Superior temporal gyrus (tissue), 1 donor: Measurements from ENCODE around the gene IQGAP1.

Source experiments
- DNase-seq: peaks from one replicate; pipeline ENCODE4 v3.0.0-alpha.2; 2016; ENCODE audit errors: extremely low spot score

Gene IQGAP1

GRCh38 chr15:90387534-90388461 is at the start of gene IQGAP1:
TSS of gene IQGAP1 (plus strand) at chr15:90388242. CDS start at chr15:90388342, 100 bp downstream.
- DNase-seq, result peak; percentile 92

GRCh38 chr15:90338532-90338931 is 49.5 kb upstream of the IQGAP1 start:
- no peak for DNase-seq

DNA sequence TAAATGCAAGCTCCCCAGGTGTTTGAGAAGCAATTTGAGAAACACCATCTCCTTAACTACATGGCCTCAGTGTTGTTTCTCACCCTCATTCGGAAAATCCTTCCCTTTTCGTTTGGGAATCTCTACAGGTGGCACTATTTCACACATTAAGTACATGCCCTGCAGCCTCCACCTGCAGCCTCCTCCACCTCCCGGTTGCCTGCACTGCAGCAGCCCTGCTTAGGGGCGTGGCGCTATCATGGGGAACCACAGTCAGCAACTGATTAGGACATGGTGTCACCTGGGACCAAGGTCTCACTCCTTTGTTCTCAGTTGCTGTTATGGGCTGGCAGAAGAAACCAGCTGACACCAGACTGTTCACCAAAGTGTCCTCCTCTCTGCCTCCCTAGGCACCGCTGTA is 47.7 kb upstream of the IQGAP1 start:
- no peak for DNase-seq

DNA sequence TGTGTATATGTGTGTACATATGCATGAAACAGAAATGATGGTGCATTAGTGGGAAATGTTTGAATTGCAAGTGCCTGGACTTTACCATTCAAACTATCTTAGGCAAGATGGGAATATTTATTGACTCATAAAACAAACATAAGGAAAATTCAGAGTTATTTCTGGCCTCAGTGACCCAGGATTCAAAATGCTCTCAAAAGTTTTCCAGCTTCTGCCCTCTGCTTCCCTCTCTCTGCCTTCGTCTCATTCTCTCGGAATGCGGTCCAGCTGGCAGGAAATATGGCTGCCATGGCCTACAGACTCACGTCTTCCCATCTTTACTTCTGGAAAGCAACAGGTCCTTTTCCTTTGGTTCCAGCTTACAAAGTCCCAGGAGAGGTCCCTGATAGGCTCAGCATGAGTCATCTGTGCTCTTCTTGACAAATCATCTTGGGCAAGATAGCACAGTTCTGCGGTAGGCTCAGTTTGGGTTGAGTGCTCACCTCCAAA is 44.7 kb upstream of the IQGAP1 start:
- no peak for DNase-seq

- no peak for DNase-seq
Measured at GRCh38 chr15:90344662-90345061, 43.4 kb upstream of the IQGAP1 start.

- no peak for DNase-seq
Measured at GRCh38 chr15:90345857-90346256, 42.2 kb upstream of the IQGAP1 start.

DNA sequence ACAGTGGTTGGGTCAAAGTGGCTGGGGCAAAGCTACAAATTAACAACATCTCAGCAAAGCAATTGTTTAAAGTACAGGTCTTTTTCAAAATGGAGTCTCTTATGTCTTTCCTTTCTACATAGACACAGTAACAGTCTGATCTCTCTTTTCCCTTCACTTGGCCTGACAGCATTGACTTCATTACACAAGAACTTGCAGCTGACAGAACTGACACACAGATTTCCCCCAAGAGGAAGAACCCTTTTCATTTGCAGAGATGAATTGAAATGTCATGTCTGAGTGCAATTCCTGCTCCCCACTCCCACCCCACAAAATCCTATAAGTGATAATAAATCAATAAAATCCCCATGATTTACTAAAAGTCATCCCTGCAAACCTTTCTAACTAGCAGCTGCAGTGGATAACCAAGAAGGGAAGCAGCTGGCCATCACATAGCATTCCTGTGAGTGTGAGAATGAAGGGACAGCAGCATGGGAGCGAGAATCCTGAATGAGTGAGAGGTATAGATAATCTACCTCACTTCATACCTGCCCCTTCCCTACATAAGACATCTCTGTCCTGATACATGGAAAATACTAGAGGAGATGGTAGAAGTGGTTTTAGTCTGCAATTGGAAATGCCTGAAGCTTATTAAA is 40.5 kb upstream of the IQGAP1 start:
- peak; percentile 3 for DNase-seq

DNA sequence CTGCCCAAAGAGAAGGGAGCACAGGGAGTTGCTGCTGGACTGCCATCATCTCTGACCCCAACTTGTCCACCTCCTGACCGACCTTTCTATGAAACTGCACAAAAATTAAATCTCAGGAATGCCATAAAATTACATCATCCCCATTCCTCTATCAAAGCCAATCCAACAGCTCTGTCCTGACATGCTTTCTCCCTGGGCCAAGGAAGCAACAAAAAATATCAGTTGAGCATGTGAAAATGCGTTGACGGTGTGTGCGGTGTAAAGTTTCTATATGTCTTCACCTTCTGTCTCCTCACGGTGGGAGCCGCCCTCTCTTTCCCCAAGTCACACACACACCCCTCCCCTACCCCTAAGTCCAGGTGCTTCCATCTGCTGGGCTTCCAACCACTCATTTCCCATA is 39.6 kb upstream of the IQGAP1 start:
- no peak for DNase-seq

GRCh38 chr15:90349072-90349471 is 39.0 kb upstream of the IQGAP1 start:
- DNase-seq, result no peak

DNA sequence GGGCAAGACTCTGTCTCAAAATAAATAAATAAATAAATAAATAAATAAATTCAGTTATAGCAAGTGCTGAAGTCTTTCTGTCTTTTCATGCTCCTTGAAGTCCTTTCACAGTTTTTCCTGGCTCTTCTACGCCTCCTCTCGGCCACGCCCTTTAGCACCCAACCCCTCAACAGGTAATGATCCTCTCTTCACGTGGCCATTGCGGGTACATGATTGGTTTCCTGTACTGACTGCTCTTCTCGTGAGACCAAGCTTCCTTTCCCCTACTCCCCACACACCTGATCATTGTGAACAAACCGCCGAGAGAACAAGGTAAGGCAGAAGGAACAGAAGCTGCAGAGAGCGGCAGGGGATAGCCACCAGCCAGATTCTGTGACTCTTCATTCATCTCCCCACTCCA is 38.2 kb upstream of the IQGAP1 start:
- DNase-seq, result no peak

- DNase-seq, result no peak
Measured at GRCh38 chr15:90351479-90352106, 36.4 kb upstream of the IQGAP1 start.

DNA sequence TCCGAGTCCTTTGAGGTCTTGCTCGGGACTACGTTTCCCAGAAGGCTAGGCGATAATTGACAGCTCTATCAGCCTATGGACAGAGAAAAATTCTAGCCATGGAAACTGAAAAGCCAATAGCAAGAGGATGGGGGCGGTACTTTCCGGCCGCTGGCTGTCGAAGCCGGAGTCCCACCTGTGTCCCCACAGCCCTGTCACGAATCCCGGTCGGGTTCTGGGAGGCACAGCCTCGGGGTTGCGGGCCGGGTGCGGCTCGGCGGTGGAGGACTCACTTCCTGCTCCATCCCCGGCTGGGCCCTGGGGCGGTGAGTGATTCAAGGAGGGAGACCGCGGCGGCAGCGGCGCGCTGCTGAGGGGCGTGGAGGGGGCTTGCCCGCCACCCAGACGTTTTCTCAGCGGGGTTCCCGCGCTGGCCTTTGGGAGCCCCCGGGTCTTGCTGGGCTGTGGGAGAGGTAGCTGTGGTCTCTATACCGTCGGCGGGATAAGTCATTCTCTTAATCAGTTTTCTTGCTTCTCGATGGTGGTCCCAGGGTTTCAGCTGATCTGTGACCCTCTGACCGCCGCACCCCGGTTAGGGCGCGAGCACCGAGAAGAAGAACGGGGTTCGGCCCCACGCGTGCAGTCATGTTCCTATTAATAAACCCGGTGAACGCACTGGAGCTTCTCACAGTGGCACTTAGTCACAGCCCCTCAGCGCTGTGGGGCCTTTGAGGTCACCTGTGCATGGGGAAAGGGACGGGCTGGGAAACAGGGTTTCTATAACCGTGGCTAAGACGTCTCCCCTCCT is 35.7 kb upstream of the IQGAP1 start, which contains the start of gene ZNF774:
TSS of gene ZNF774 (plus strand) at position 178 of the 787 bp plus-strand sequence. CDS start 2,377 bp downstream, outside the sequence.
- peak; percentile 99 for DNase-seq

DNA sequence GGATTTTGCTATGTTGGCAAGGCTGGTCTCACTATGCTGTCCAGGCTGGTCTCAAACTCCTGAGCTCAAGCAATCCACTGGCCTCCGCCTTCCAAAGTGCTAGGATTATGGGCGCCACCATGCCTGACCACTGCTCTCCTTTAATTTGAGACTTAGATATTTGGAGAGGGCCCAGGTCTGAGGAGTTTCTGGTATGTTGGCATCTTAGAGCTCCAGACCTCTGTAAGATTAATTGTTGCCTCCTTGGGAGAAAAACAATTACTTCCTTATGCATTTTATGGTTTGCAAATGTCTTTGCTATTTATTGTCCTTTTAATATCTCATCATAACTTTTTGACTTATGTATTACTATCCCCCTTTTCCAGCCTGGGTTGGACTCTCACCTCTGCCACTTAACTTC is 33.1 kb upstream of the IQGAP1 start:
- no peak for DNase-seq

DNA sequence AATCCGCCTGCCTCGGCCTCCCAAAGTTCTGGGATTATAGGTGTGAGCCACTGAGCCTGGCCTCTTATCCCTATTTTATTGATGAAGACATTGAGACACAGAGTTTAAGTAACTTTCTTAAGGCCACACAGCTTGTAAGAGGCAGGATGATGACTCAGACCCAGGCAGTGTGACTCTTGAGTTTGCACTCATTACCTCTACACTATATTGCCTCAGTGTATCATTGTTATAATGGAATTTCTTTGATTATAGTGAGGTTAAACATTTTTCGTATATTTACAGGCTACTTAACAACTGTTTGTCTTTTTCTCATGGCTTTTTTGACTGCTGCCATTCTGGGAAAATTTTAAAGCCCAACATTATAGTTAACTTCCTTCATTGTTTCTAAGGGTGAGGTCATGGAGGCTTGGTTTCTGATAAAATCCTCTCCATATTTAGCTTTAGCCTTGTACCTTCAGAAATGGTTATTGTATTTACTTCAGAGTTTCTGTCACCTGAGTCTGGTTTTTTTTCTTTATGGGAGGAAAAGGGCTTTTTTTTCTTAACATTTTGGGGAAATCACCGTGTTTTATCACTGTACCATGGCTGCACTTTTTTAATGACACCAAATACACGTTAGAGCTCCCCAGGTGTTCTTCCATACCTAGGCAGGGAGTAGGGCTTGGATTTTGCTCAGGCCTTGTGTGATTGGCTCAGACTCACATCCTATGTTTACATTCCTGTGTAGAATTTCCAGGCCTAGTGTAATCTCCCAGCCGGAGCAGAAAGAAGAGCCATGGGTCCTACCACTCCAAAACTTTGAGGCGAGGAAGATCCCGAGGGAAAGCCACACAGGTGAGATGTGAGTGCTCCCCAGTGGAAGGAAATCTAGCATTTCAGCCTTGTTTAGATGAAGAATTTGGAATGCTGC is 29.7 kb upstream of the IQGAP1 start:
- DNase-seq, result no peak

DNA sequence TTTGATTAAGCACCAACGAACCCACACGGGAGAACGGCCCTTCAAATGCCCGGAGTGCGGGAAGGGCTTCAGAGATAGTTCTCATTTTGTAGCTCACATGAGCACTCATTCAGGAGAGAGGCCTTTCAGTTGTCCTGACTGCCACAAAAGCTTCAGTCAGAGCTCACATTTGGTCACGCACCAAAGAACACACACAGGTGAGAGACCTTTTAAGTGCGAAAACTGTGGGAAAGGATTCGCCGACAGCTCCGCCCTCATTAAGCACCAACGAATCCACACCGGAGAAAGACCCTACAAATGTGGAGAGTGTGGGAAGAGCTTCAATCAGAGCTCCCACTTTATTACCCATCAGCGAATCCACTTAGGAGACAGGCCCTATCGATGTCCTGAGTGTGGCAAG is 27.3 kb upstream of the IQGAP1 start:
- no peak for DNase-seq

- DNase-seq, result peak; percentile 47
Measured at GRCh38 chr15:90362936-90363212, 25.2 kb upstream of the IQGAP1 start.

- DNase-seq, result no peak
Measured at GRCh38 chr15:90364251-90364650, 23.8 kb upstream of the IQGAP1 start.

GRCh38 chr15:90365414-90366055 is 22.5 kb upstream of the IQGAP1 start:
- DNase-seq, result no peak

DNA sequence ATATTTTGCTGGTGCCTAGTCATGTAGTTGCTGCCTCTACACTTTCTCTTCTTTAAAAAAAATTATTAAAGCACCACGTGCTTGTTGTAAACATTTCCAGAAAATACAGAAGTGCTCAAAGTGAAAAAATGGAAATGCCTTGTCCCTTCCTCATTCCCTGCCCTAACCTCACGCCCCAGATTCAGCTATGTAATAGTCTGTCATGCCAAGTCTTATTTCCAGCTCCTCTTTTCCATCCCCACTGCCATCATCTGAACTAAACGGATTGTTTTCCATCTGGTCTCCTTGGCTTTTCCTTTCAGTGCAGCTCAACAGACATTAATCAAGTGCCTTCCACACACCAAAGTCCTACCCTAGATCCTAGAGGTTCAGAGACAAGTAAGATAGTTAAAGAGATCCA is 20.5 kb upstream of the IQGAP1 start:
- no peak for DNase-seq

- DNase-seq, result no peak
Measured at GRCh38 chr15:90375071-90375470, 13.0 kb upstream of the IQGAP1 start.
